GM19239 (cell line): ENCODE results near the gene PLEKHA5.
A peak's percentile ranks its signal among the peaks of the same experiment; 100 is the strongest.

ENCODE experiments used
- DNase-seq: peaks from one replicate; pipeline ENCODE4 v3.0.0; 2011; ENCODE audit warnings: low spot score; ENCODE audit not compliant: insufficient read length
- FAIRE-seq: peaks from 2 replicates; lab custom pipeline; 2011; peaks lifted over from hg19 to GRCh38; lab: Jason Lieb, UNC

PLEKHA5 gene

DNA sequence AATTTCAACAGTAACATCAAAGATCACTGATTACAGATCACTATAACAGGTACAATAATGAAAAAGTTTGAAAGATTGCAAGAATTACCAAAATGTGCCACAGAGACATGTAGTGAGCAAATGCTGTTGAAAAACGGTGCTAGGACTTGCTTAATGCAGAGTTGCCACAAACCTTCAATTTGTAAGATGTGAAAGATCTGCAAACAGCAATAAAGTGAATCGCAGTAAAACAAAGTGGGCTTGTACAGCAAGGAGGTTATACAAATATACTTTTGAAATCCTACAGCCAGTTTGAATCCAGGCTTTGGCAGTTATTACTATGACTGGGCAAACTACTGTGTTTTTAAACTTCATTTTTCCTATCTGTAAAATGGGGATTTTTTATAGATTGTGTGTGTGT, 1.0 kb upstream of the PLEKHA5 start:
- FAIRE-seq (no peak), DNase-seq (no peak)

DNA sequence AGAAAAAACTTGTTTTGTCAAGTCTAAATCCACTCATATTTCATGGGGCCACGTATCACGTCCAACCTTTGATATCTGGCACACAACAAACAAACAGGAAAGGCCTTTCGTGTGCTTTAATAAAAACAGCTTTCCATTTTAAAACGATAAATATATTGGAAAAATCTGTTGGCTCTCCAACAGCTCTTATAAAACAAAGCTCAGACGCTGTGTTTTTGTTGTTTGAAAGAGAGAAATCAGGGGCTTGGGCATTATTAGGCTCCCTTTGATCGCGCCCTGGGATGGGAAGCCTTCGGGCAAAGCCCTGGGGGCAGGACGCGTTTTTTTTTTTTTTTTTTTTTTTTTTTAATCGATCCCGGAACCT, 429 bp upstream of the PLEKHA5 start:
- FAIRE-seq: no peak
- no peak for DNase-seq

DNA sequence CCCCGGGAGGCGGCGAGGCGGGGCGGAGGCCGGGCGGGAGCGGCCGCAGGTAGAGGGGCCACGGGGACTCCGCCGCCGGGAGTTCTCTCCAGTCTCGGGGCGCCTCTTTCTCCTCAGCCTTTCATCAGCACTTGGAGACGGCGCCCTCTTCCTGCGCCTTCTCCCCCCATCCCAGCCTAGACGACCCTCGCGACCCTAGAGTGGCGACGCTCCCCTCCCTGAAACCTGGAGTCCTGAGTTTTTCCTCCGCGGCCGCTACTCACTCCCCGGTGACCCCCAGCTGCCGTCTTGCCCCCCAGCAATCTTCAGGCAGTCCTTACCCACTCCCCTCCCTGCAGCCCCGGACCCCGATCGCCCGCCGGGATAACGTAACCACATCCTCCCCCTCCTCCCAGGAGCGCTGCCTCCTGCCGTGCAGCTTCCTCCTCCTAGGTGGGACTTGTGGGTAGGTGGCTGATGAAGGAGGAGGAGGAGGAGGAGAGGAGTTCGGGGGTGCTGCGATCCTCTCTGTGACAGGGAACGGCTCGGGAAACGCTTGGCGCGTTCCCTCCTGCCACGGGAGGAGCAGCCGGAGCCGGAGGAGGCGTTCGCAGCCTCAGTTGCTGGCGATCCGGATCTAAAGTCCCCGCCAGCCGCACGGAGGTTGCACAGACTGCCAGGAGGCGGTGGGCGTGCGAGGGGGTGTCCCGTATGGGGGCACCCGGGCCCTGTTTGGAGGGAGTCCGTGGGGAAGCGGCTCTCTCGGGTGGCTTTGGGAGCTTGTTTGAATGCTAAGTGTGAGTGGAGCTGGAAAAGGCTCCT, 891 bp downstream of the PLEKHA5 start:
- FAIRE-seq: no peak
- peak; percentile 6 for DNase-seq

DNA sequence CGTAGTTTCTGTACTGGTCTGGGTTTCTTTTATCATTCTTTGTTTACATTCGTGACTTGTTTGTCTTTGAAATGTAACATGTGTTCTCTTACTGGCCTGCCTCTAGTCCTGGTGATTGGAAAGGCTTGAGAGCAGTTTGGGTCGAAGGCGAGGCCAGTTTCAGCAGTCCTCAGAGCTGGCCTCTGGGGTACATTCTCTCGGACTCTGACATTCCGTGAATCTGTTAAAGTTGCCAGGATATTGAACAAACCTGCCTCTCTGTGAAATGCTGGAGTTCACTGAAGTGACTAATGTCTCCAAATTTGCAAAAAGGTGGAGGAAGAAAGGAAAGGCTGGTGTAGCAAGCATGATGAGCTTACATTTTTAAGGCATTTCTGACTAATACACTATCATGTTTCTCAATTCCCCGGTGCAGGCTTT, 1.5 kb downstream of the PLEKHA5 start:
- DNase-seq (no peak), FAIRE-seq (no peak)

DNA sequence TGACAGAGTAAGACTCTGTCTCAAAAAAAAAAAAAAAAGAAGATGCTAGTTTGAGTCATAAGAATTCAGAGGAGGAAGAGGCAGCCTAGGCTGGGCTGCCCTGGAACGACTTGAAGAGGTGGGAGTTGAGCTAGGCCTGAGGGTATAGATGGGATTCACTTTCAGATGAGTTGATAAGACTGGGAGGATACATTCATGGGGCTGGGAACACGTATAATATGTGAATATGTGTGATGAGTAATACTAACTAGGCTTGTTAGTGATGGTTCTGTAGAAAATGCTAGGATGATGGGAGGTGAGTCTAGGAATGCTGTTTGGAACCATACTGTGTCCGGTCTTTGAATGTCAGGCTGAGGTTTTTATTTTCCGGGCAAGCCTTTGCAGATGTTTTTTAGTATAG, 9.0 kb downstream of the PLEKHA5 start:
- no peak for FAIRE-seq
- DNase-seq: no peak

DNA sequence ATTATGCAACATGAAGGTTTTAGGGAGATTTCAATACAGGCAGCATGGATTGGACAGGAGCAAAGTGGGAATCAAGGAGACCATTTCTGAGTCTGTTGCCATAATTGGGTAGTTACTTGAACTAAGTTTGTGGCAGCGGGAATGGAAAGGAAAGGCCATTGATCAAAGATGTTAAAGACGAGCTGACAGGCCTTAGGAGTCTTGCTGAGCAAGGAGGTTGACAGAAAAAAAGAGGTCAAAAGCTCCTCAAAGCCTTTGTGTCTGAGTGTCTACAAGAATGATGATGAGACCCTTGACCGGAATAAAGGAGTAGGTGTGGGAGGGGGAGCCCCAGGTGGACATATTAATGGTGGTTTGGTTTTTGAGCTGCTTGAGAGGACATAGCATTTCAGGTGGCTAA, 9.4 kb downstream of the PLEKHA5 start:
- FAIRE-seq (no peak), DNase-seq (no peak)

DNA sequence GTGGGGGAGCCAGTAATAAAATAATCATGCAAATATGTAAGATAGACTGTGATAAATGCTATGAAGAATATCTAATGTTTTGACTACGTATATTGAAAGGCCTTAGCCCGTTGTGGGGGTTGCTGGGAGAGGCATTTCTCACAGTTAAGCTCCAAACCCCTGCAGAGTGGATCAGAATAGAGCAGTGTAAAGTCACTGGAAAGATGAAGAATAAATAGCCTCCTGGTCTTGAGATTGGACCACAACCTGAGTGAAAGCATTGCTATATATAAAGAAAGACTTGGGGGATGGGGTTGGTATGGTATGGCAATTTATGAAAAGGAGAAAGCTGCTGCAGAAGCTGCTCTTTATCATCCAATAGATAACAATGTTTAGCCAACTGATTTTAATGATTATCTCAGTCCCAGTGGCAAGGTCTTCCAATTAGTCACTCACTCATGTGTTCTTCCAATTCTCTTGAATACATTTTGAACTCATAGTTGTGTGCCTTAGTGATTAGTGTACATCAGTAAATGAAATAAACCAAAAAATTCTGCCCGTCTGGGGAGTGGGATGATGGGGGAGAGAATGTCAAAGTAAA, 10.2 kb downstream of the PLEKHA5 start:
- FAIRE-seq: no peak
- DNase-seq: no peak

DNA sequence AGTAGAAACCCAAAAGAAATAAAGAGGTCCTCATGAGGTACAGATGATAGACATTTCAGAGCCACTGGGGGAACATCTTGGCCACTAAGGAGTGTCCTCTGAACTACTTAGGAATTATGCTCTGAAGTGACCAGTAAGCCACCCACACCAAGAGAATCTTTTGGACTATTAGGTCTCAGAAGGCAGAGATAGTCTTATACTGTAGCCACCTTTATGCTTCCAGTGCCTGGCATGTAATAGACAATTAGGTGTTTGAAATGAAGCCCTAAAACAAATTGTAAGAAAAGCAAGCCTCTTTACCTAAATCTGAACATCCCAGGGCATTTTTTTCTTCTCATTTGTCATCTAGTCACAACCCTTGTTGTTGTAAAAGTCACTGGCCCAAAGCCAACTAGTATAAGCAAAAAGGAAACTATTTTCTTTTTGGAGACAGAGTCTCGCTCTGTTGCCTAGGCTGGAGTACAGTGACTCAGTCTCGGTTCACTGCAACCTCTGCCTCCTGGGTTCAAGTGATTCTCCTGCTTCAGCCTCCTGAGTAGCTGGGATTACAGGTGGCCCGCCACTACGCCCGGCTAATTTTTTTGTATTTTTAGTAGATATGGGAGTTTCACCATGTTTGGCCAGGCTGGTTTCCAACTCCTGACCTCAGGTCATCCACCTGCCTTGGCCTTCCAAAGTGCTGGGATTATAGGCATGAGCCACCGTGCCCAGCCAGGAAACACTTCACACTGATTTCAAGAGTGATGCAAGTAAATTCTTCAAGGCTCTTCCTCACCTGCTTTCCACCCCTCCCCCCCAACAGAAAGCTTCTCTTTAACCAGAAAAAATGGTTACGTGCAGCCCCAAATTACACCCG, 11.1 kb downstream of the PLEKHA5 start:
- FAIRE-seq: no peak
- no peak for DNase-seq

DNA sequence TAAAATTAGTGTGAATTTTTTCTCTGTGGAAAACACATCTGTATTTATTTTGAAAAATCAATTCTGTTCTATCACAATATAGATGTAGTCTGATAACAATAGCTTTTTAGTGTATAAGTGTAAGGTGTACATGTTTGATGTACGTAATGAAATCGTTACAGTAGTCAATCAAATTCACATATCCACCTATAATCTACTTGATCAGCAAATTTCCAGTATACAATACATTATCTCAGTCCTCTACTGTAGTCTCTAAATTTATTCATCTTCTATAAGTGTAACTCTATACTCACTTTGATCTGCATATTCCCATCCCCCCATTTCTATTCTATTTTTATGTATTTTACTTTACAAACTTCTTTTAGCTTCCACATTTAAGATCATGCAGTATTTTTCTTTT, 13.0 kb downstream of the PLEKHA5 start:
- FAIRE-seq (no peak), DNase-seq (no peak)

DNA sequence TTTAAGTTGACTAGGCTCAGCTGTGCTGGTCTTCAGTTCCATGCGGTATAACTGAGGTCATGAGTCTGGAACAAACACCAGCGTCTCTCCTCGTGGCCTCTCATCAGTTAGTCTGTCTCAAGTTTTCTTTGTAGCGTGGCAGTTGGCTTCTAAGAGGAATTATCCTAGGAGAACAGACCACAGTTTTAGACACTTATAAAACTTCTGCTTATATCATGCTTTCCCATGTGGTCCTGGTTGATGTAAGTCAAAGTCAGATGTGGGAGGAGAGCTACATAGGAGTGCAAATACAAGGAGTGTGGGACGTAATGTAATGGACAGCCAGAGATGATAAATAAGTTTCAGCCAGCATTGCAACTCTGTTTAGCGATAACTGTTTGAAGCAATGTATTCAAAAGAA, 14.8 kb downstream of the PLEKHA5 start:
- FAIRE-seq (no peak), DNase-seq (no peak)

DNA sequence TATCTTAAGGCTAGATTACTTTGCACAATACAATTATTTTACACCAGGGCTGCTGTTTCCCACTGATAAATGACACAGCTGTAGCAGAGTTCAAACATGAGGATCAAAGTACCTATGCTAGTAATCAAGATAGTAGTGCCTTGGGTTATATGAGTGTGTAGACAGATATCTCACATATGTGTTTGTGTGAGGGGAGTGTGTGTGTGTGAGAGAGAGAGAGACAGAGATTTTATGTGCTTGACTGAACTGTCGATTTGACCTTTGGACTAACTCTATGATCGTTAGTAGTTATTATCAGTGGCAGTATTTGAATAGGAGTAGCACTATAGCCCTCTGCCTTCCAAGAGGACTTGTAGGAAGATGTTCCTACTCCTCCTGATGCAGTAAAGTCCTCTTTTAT, 15.5 kb downstream of the PLEKHA5 start:
- FAIRE-seq (no peak), DNase-seq (no peak)

DNA sequence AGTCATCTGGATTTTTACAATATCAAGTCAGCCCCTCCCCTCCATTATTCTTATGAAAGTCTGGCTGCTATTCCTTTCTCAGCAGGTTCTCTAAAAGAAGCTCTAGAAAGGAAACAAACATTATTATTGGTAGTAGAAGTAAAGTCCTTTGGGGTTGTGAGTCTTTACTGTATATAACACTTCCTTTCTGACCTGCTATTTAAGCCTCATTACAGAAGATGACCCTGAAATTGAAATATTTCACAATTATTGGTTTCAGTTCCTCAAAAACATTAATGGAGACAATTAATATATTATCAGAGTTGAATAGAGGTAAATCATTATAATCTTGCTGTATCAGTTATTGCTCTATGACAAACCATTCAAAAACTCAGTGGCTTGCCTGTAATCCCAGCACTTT, 19.3 kb downstream of the PLEKHA5 start:
- FAIRE-seq (no peak), DNase-seq (no peak)

DNA sequence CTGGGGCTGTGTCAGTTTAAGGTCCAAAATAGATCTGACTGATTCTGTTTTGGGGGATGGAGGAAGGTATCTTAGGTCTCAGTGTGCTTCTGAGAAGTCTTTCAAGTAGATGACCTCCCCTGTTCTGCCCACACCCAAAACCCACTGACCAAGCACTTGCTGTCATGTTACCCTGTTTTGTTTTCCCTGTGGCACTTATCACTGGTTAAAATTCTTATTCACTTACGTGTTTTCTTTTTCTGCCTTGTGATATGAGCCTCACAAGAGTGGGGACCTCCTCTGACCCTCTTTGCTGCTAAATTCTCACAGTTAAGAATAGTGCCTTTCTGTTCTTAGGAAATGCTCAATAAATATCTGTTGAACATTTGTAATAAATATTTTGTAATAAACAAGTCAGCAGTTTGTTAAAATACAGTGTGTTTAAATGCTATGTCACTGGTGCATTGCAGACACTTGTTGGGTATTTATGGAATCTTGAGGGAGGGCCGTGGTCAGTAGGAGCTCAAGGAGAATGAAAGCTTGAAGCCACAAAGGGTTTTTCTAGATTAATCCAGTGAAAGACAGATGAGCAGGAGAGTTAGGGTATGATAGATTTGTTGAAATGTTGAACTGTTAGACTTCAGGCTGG, 20.9 kb downstream of the PLEKHA5 start:
- DNase-seq: no peak
- FAIRE-seq: no peak

DNA sequence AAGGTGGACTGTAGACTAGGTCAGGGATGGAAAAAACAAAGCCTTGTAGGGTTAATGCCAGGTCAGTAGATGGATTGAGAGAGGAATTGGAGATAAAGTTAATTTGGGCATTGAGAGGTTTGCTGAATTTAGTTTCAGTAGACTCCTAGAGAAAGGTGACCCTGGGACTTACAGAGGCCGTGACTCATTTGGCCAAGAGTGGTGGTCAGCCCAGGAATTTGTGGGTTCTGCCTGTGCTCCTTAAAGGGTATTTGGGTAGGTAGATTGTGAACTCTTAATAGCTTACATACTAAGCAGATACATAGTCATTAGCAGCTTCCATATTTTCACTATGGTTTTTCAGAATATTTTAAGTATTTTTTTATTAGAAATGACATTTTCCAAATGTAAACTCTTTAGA, 21.8 kb downstream of the PLEKHA5 start:
- DNase-seq: no peak
- FAIRE-seq: no peak

DNA sequence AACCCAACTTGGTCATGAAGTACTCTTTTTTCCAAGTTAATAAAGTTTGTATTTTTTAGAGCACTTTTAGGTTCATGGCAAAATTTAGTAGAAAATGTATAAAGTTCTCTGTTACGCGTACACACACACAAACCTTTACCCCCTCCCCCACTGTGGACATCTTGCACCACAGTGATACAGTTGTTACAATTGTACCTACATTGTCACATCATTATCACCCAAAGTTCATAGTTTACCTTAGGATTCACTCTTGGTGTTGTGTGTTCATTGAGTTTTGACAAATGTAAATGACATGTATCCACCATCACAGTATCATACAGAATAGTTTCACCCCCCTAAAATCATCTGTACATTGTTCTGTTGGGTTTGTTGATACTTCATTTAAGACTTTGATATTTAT, 23.9 kb downstream of the PLEKHA5 start:
- FAIRE-seq (no peak), DNase-seq (no peak)

DNA sequence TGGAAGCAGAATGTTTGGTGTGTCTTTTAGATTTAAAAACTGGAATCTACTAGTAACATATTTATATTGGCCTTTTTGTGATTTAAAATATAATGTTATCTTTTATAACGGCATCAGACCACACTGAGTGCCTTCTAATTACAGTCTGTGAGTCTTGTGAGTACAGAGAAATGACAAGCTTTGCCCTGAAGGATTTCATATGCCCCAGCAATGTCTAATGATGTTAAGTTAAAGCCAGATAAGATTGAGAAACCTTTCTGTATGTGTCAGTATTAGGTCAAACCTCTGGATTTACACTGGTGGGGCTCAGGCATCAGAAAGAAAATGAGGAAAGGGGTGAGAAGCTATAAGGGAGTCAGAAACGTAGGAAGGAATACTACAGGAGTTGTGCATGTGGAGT, 25.2 kb downstream of the PLEKHA5 start:
- no peak for DNase-seq
- FAIRE-seq: no peak

DNA sequence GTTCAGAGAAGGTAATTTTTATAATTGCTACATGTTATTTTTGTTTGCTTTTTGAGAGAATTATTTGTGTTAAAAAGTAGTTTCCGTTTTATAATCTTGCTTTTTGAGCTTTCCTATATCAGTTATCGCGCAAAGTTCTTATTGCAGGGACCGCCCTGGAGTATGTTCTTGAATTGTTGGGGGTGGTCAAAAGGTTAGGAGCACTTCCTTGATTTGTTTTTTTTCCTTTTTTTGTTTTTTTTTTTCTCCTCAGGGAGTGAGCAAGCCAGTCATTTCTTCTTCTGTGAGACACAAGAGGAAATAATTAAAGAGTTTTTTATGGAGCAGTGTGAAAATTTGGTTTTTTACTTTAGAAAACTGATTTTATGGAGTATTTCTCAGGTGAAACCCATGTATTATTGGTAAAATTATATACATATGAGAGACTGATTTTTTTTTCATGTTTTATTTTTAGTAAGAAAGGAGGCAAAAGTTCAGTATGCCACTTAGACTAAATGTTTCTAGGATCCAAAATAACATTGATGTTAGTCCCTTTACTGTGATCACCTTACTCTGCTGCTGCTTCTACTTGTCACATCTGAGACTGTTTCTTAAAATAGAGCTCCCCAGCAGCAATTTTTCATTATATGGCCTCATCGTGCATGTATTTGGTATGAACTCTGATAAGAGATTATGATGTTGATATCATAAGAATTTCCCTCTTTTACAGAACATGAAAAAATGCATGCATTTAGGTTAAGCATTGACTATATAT, 26.6 kb downstream of the PLEKHA5 start:
- DNase-seq (no peak), FAIRE-seq (no peak)

DNA sequence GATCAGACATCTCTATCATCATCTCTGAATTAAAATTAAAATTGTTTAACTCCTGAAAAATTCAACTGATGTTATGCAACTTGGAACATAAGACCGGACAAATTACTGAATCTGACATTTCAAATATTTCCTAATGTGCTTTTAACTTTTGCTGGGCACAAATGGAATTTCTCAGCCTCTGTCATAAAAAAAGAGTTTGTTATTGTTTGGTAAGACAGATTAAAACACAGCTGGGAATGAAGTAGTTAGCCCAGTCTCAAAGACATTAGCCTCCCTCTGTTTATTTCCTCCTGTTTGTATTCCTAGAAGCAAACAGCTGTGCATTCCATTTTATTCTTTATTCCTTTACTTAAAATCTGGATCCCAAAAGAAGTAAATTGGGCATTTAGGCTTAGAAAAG, 29.4 kb downstream of the PLEKHA5 start:
- DNase-seq (no peak), FAIRE-seq (no peak)

DNA sequence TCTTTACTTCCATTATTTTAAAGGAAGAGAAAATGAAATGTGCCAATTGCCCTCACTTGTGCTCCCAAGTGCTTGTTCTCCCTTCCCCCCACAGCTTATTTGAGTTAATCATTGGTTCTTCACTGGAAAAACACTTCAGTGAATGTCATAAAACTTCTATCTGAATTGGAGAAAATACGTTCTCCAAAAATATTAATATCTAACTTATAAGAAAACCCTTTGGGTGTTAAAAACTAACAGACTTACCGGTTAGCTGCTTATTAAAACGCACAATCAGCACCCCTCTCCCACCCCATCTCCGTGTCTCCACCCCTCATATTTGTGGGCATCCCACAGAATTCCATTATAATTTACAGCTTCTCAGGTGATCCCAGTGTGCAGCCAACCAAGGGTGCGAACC, 31.7 kb downstream of the PLEKHA5 start:
- FAIRE-seq (no peak), DNase-seq (no peak)

DNA sequence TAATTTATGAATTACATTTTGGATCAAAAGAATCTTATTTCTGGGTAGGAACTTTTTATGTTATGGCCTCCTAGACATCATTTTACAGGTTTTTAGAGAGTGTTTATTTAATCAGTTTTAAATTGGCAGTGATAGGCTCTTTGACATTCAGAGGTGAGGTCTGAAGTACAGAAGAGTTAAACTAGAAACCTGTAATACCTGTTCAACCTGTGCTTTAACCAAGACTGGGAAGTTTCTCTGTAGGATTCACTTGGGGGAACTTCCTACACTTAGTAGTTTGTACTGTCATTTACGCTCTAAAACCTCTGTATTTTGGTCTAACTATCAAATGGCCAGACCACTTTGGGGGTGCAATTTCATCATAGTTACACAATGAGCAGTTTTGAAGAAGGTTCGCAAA, 35.9 kb downstream of the PLEKHA5 start:
- FAIRE-seq (no peak), DNase-seq (no peak)
